GM12878 (cell line): Measurements from ENCODE around the gene NDUFB4. TPM values are rescaled to one million over a fixed set of nuclear protein-coding genes. Genes with fewer than 3 reads are reported as not detected.

ENCODE experiments used
- ATAC-seq: fragments of 200-7000 bp; cut with Tn5 transposase; 3 replicates; pipeline ENCODE4 v1.9.1; 2020; ENCODE audit warnings: mild to moderate bottlenecking, moderate library complexity
- BruUV-seq: library from RNA; stranded (reverse); fragments of 400-500 nt; replicated peaks from 2 replicates; lab custom pipeline; 2021; lab: Mats Ljungman, UMichigan
- CTCF ChIA-PET: fragments of 300-600 bp; sonication (Branson Sonifier 250); formaldehyde crosslinking; extraction: SDS; loops from one replicate; lab custom pipeline; 2021; ENCODE audit warnings: inconsistent platforms; lab: Yijun Ruan, JAX
- POLR2A ChIA-PET: fragments of 350-600 bp; formaldehyde crosslinking; extraction: SDS; loops from one replicate; lab custom pipeline; 2021; ENCODE audit warnings: inconsistent platforms; lab: Charles Lee
- RAD21 ChIA-PET: fragments of 300-600 bp; sonication (Branson Sonifier 250); formaldehyde crosslinking; loops from one replicate; lab custom pipeline; 2023; ENCODE audit warnings: antibody characterized with exemption; ENCODE audit not compliant: unreplicated experiment; lab: Charles Lee
- SMC1A ChIA-PET: fragments of 300-600 bp; sonication (Branson Sonifier 250); formaldehyde crosslinking; loops from one replicate; lab custom pipeline; 2023; ENCODE audit not compliant: unreplicated experiment, uncharacterized antibody; lab: Charles Lee
- DNase-seq: peaks from one replicate; pipeline ENCODE4 v3.0.0-alpha.2; 2011; ENCODE audit warnings: low read depth, low spot score
- FAIRE-seq: peaks from 3 replicates; lab custom pipeline; 2011; peaks lifted over from hg19 to GRCh38; lab: Jason Lieb, UNC
- H2AFZ ChIP-seq: 2 replicates; pipeline ENCODE4 v1.6.0; 2011; ENCODE audit warnings: low read depth, low read length, control low read depth; ENCODE audit not compliant: control insufficient read depth
- H3K27ac ChIP-seq: 2 replicates; pipeline ENCODE4 v1.5.1; 2011; ENCODE audit warnings: control low read depth; ENCODE audit not compliant: control insufficient read depth, insufficient read depth
- H3K27me3 ChIP-seq, 2 experiments: replicated peaks in 1 of 2; 2 replicates each; pipeline versions ENCODE4 v1.6.0 to v1.6.1; 2011; ENCODE audit warnings: low read length in 1 of 2; ENCODE audit not compliant: control insufficient read depth in 2 of 2, insufficient read depth in 2 of 2
- H3K36me3 ChIP-seq, 2 experiments: 2 replicates each; pipeline ENCODE4 v1.5.1; 2011; ENCODE audit warnings: low read length in 1 of 2; ENCODE audit not compliant: control insufficient read depth in 2 of 2, insufficient read depth in 2 of 2
- H3K4me1 ChIP-seq: 2 replicates; pipeline ENCODE4 v1.6.1; 2011; ENCODE audit warnings: mild to moderate bottlenecking, low read length, moderate library complexity, mixed read lengths; ENCODE audit not compliant: control insufficient read depth, insufficient read depth
- H3K4me2 ChIP-seq: 2 replicates; pipeline ENCODE4 v1.6.0; 2011; ENCODE audit warnings: control low read depth; ENCODE audit not compliant: control insufficient read depth, insufficient read depth
- H3K4me3 ChIP-seq: fragments of 200-600 bp; sonication (generic); 2 replicates; pipeline ENCODE4 v1.5.1; 2016
- H3K79me2 ChIP-seq: 2 replicates; pipeline ENCODE4 v1.6.0; 2011; ENCODE audit warnings: low read length; ENCODE audit not compliant: control insufficient read depth, insufficient read depth
- H3K9ac ChIP-seq: 2 replicates; pipeline ENCODE4 v1.8.0; 2011; ENCODE audit warnings: low read length, control low read depth, mixed read lengths; ENCODE audit not compliant: control insufficient read depth, insufficient read depth
- H3K9me3 ChIP-seq: replicated peaks from 3 replicates; pipeline ENCODE4 v1.5.1; 2011; ENCODE audit warnings: mild to moderate bottlenecking, low read length; ENCODE audit not compliant: control insufficient read depth, insufficient read depth
- H4K20me1 ChIP-seq: 2 replicates; pipeline ENCODE4 v1.6.0; 2011; ENCODE audit not compliant: control insufficient read depth, insufficient read depth
- ASH2L ChIP-seq: fragments of 300-600, 200-600 bp; sonication (generic); IDR thresholded peaks from 2 replicates; pipeline ENCODE4 v1.6.1; 2017; ENCODE audit warnings: low read depth, mild to moderate bottlenecking, borderline replicate concordance
- NFIC ChIP-seq: IDR thresholded peaks from 2 replicates; pipeline ENCODE4 v1.6.1; 2012; ENCODE audit warnings: low read depth, mild to moderate bottlenecking, inconsistent platforms, low read length, moderate library complexity
- WGBS: methylation state at CpG from one replicate; pipeline ENCODE4 v1.1.6; 2016; ENCODE audit warnings: low lambda C conversion rate; ENCODE audit not compliant: insufficient replicate concordance, insufficient coverage; ENCODE audit errors: missing lambda C conversion rate; 5-methylcytosine and 5-hydroxymethylcytosine counted together
- in situ Hi-C: fragments of 300-500 bp; cut with MboI; formaldehyde crosslinking; loops from 9 replicates; pipeline ENCODE4 v1.14.3; 2018; ENCODE audit warnings: mixed read lengths
- intact Hi-C: fragments of 100-400 bp; cut with micrococcal nuclease; formaldehyde crosslinking; loops from one replicate; pipeline ENCODE4 v1.14.2; 2022; ENCODE audit not compliant: unreplicated experiment
- polyA plus RNA-seq, 11 experiments: library from polyadenylated mRNA; depleted of rRNA in 4 of 11; unstranded in 6 of 11; stranded (reverse) in 5 of 11; fragments of >200 nt; fragmentation: Nextera tagmentation in 4 of 11; fragmentation: Illumina TruSeq in 1 of 11; extraction: Ambion mirVana in 4 of 11; extraction: Trizol in 1 of 11; gene quantifications; 1 replicate in 1 of 11; 2 replicates in 10 of 11; pipeline versions ENCODE4 v1.2.1 to v1.2.3, GENCODE V29; 2011 to 2016; ENCODE audit warnings: inconsistent platforms in 2 of 11, missing spikeins in 2 of 11, low read depth in 1 of 11
- total RNA-seq, 4 experiments: library from RNA; depleted of rRNA in 3 of 4; stranded (reverse); fragments of >200 nt in 3 of 4; fragmentation: Illumina TruSeq in 1 of 4; extraction: Trizol in 1 of 4; gene quantifications; 2 replicates each; pipeline versions ENCODE4 v1.2.1 to v1.2.3, GENCODE V29; 2013 to 2021
- TF ChIP-seq, protein P1 (sequence below): fragments of 450-650 bp; IDR thresholded peaks from 2 replicates; pipeline ENCODE4 v1.6.1; 2017; ENCODE audit warnings: mild to moderate bottlenecking, moderate library complexity

Gene NDUFB4
- total and polyA plus RNA-seq, 10 of the 15 experiments (the other 5 are each of a cell fraction or from before 2014, with no cell fraction given) = 155 to 864 (median 387) TPM

DNA sequence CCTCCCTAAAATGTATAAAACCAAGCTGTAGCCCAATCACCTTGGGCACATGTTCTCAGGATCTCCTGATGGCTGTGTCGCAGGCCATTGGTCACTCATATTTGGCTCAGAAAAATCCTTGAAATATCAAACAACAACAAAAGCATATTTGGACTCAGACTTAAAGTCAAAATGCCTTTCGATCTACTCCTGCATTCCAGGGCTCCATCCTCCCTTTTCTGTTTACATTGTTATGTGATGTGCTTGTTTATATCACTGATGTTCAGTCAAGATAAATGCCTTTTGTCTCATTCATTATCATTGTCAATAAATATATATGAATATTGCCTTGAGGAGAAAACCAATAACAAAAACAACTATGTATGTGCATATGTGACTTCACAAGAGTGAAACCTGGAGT, 54.2 kb downstream of the NDUFB4 start:
- Histone ChIP-seq H4K20me1 (no peaks in the 10 kb centered on the region), H3K79me2 (no peaks in the 10 kb centered on the region), H2AFZ (no peak overlapping the region), H3K4me3 (no peak overlapping the region), H3K27ac (no peak overlapping the region), H3K4me1 (no peaks in the 10 kb centered on the region), H3K27me3 (no peaks in the 10 kb centered on the region), H3K9ac (no peak overlapping the region), H3K9me3 (no peaks in the 10 kb centered on the region), H3K4me2 (no peak overlapping the region), H3K36me3 (no peaks in the 10 kb centered on the region)
- TF ChIP-seq ASH2L (no peak), NFIC (no peak)
- TF ChIP-seq, protein P1, sequence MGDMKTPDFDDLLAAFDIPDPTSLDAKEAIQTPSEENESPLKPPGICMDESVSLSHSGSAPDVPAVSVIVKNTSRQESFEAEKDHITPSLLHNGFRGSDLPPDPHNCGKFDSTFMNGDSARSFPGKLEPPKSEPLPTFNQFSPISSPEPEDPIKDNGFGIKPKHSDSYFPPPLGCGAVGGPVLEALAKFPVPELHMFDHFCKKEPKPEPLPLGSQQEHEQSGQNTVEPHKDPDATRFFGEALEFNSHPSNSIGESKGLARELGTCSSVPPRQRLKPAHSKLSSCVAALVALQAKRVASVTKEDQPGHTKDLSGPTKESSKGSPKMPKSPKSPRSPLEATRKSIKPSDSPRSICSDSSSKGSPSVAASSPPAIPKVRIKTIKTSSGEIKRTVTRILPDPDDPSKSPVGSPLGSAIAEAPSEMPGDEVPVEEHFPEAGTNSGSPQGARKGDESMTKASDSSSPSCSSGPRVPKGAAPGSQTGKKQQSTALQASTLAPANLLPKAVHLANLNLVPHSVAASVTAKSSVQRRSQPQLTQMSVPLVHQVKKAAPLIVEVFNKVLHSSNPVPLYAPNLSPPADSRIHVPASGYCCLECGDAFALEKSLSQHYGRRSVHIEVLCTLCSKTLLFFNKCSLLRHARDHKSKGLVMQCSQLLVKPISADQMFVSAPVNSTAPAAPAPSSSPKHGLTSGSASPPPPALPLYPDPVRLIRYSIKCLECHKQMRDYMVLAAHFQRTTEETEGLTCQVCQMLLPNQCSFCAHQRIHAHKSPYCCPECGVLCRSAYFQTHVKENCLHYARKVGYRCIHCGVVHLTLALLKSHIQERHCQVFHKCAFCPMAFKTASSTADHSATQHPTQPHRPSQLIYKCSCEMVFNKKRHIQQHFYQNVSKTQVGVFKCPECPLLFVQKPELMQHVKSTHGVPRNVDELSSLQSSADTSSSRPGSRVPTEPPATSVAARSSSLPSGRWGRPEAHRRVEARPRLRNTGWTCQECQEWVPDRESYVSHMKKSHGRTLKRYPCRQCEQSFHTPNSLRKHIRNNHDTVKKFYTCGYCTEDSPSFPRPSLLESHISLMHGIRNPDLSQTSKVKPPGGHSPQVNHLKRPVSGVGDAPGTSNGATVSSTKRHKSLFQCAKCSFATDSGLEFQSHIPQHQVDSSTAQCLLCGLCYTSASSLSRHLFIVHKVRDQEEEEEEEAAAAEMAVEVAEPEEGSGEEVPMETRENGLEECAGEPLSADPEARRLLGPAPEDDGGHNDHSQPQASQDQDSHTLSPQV = no peak
- ATAC-seq = no peak
- ChIA-PET SMC1A (interaction anchor here (1.3 kb wide), 1 partner anchor 16 kb away, joined by 4 read pairs; no protein-coding TSS in a partner anchor), CTCF (interaction anchor here (2.5 kb wide), 1 partner anchor 144 kb away, joined by 13 read pairs; no protein-coding TSS in a partner anchor), POLR2A (no interaction called here), RAD21 (interaction anchor here (1.2 to 3.4 kb wide), 2 partner anchors 11 to 28 kb away, joined by 3 to 12 read pairs; no protein-coding TSS in a partner anchor)
- no peak for FAIRE-seq
- in situ Hi-C loops = no loop called here
- intact Hi-C loops = no loop called here
- DNase-seq = no peak
- no TSS peak for BruUV-seq
- 91% methylated on average over 2 of the region's 2 CpGs for WGBS

Other genes starting within 250 kb of the NDUFB4 start
- gene LRRC58, start 247.0 kb upstream of the NDUFB4 start, total RNA-seq (2014; rRNA removed) = 28.5 and 33.2 TPM in 2 replicates
- gene LRRC58, start 247.0 kb upstream of the NDUFB4 start, total RNA-seq (2014; rRNA removed; fragmentation: Illumina TruSeq; extraction: Trizol) = 28.0 and 29.5 TPM in 2 replicates
- 17.9 and 19.7 TPM in 2 replicates for gene LRRC58, start 247.0 kb upstream of the NDUFB4 start, total RNA-seq (2021)
- 29.1 and 46.8 TPM in 2 replicates for gene LRRC58, start 247.0 kb upstream of the NDUFB4 start, polyA plus RNA-seq (2011; rRNA removed)
- gene LRRC58, start 247.0 kb upstream of the NDUFB4 start, polyA plus RNA-seq (2014; fragmentation: Illumina TruSeq; extraction: Trizol) = 25.0 and 28.0 TPM in 2 replicates
- 1 to 10 TPM; 7.7 to 8.0 TPM for gene LRRC58, start 247.0 kb upstream of the NDUFB4 start, polyA plus RNA-seq (2014; fragmentation: Nextera tagmentation; extraction: Ambion mirVana)
- 12.9 and 14.8 TPM in 2 replicates for gene LRRC58, start 247.0 kb upstream of the NDUFB4 start, polyA plus RNA-seq (2014; rRNA removed)
- 10 to 100 TPM; 17.7 to 17.9 TPM for gene LRRC58, start 247.0 kb upstream of the NDUFB4 start, polyA plus RNA-seq (2016; fragmentation: Nextera tagmentation; extraction: Ambion mirVana)
- 0.06 and 0.27 TPM in 2 replicates for gene FSTL1, start 145.3 kb upstream of the NDUFB4 start, total RNA-seq (2014; rRNA removed)
- gene FSTL1, start 145.3 kb upstream of the NDUFB4 start, total RNA-seq (2014; rRNA removed; fragmentation: Illumina TruSeq; extraction: Trizol) = not detected in 2 replicates
- gene FSTL1, start 145.3 kb upstream of the NDUFB4 start, total RNA-seq (2021) = 1.0 and 1.7 TPM in 2 replicates
- 0.18 and 0.35 TPM in 2 replicates for gene FSTL1, start 145.3 kb upstream of the NDUFB4 start, polyA plus RNA-seq (2011; rRNA removed)
- gene FSTL1, start 145.3 kb upstream of the NDUFB4 start, polyA plus RNA-seq (2014; fragmentation: Illumina TruSeq; extraction: Trizol) = 0.19 TPM in 1 of 2 replicates, not detected in the other
- gene FSTL1, start 145.3 kb upstream of the NDUFB4 start, polyA plus RNA-seq (2014; fragmentation: Nextera tagmentation; extraction: Ambion mirVana) = not detected
- gene FSTL1, start 145.3 kb upstream of the NDUFB4 start, polyA plus RNA-seq (2014; rRNA removed) = not detected in 2 replicates
- under 1 TPM; 0.44 TPM for gene FSTL1, start 145.3 kb upstream of the NDUFB4 start, polyA plus RNA-seq (2016; fragmentation: Nextera tagmentation; extraction: Ambion mirVana)
- gene HGD, start 85.9 kb downstream of the NDUFB4 start, total RNA-seq (2014; rRNA removed) = 0.22 TPM in 1 of 2 replicates, not detected in the other
- not detected in 2 replicates for gene HGD, start 85.9 kb downstream of the NDUFB4 start, total RNA-seq (2014; rRNA removed; fragmentation: Illumina TruSeq; extraction: Trizol)
- 0.51 and 0.72 TPM in 2 replicates for gene HGD, start 85.9 kb downstream of the NDUFB4 start, total RNA-seq (2021)
- gene HGD, start 85.9 kb downstream of the NDUFB4 start, polyA plus RNA-seq (2011; rRNA removed) = 0.18 and 0.27 TPM in 2 replicates
- 0.28 TPM in 1 of 2 replicates, not detected in the other for gene HGD, start 85.9 kb downstream of the NDUFB4 start, polyA plus RNA-seq (2014; fragmentation: Illumina TruSeq; extraction: Trizol)
- gene HGD, start 85.9 kb downstream of the NDUFB4 start, polyA plus RNA-seq (2014; fragmentation: Nextera tagmentation; extraction: Ambion mirVana) = not detected
- gene HGD, start 85.9 kb downstream of the NDUFB4 start, polyA plus RNA-seq (2014; rRNA removed) = 0.25 and 0.81 TPM in 2 replicates
- gene HGD, start 85.9 kb downstream of the NDUFB4 start, polyA plus RNA-seq (2016; fragmentation: Nextera tagmentation; extraction: Ambion mirVana) = not detected
- 10.5 and 11.1 TPM in 2 replicates for gene RABL3, start 146.2 kb downstream of the NDUFB4 start, total RNA-seq (2014; rRNA removed)
- 21.7 and 21.8 TPM in 2 replicates for gene RABL3, start 146.2 kb downstream of the NDUFB4 start, total RNA-seq (2014; rRNA removed; fragmentation: Illumina TruSeq; extraction: Trizol)
- gene RABL3, start 146.2 kb downstream of the NDUFB4 start, total RNA-seq (2021) = 22.2 and 23.3 TPM in 2 replicates
- gene RABL3, start 146.2 kb downstream of the NDUFB4 start, polyA plus RNA-seq (2011; rRNA removed) = 12.8 and 19.4 TPM in 2 replicates
- gene RABL3, start 146.2 kb downstream of the NDUFB4 start, polyA plus RNA-seq (2014; fragmentation: Illumina TruSeq; extraction: Trizol) = 37.7 and 50.0 TPM in 2 replicates
- 10 to 100 TPM; 28.1 to 30.3 TPM for gene RABL3, start 146.2 kb downstream of the NDUFB4 start, polyA plus RNA-seq (2014; fragmentation: Nextera tagmentation; extraction: Ambion mirVana)
- gene RABL3, start 146.2 kb downstream of the NDUFB4 start, polyA plus RNA-seq (2014; rRNA removed) = 13.6 and 14.4 TPM in 2 replicates
- gene RABL3, start 146.2 kb downstream of the NDUFB4 start, polyA plus RNA-seq (2016; fragmentation: Nextera tagmentation; extraction: Ambion mirVana) = 10 to 100 TPM; 36.5 to 38.0 TPM
- 14.9 and 17.5 TPM in 2 replicates for gene GTF2E1, start 146.4 kb downstream of the NDUFB4 start, total RNA-seq (2014; rRNA removed)
- 17.9 and 18.5 TPM in 2 replicates for gene GTF2E1, start 146.4 kb downstream of the NDUFB4 start, total RNA-seq (2014; rRNA removed; fragmentation: Illumina TruSeq; extraction: Trizol)
- gene GTF2E1, start 146.4 kb downstream of the NDUFB4 start, total RNA-seq (2021) = 22.8 and 24.9 TPM in 2 replicates
- 19.2 and 31.2 TPM in 2 replicates for gene GTF2E1, start 146.4 kb downstream of the NDUFB4 start, polyA plus RNA-seq (2011; rRNA removed)
- 21.9 and 28.9 TPM in 2 replicates for gene GTF2E1, start 146.4 kb downstream of the NDUFB4 start, polyA plus RNA-seq (2014; fragmentation: Illumina TruSeq; extraction: Trizol)
- 10 to 100 TPM in 1 of 2 experiments, 1 to 10 TPM in 1; 9.2 to 17.6 TPM for gene GTF2E1, start 146.4 kb downstream of the NDUFB4 start, polyA plus RNA-seq (2014; fragmentation: Nextera tagmentation; extraction: Ambion mirVana)
- 14.1 and 14.5 TPM in 2 replicates for gene GTF2E1, start 146.4 kb downstream of the NDUFB4 start, polyA plus RNA-seq (2014; rRNA removed)
- gene GTF2E1, start 146.4 kb downstream of the NDUFB4 start, polyA plus RNA-seq (2016; fragmentation: Nextera tagmentation; extraction: Ambion mirVana) = 10 to 100 TPM; 13.0 to 13.9 TPM